Right cardiac atrium (tissue), 5 donors: ENCODE results near the gene METTL9. TPM values are rescaled to one million over a fixed set of nuclear protein-coding genes. Genes with fewer than 3 reads are reported as not detected.
"Not testable (repeated sequence)": the region's sequence is repeated elsewhere in the genome, so short reads cannot be mapped to it uniquely, and the experiment has no call there.

Experiments
- ATAC-seq, 2 donors: fragments of 200-7000 bp; cut with Tn5 transposase; one replicate each; pipeline versions ENCODE4 v1.8.0 to v1.9.1; 2020; ENCODE audit warnings: moderate library complexity in 2 of 2, mild to moderate bottlenecking in 1 of 2
- DNase-seq, 3 donors: peaks; one replicate each; pipeline ENCODE4 v3.0.0-alpha.2; 2020
- H3K27ac ChIP-seq: one replicate; pipeline ENCODE4 v1.5.1; 2013; ENCODE audit warnings: mild to moderate bottlenecking, low read length, control low read depth, moderate library complexity
- H3K27me3 ChIP-seq: one replicate; pipeline ENCODE4 v1.6.1; 2013; ENCODE audit not compliant: control insufficient read depth, insufficient read depth
- H3K4me1 ChIP-seq: one replicate; pipeline ENCODE4 v1.6.1; 2013; ENCODE audit warnings: low read length; ENCODE audit not compliant: control insufficient read depth, insufficient read depth
- H3K4me3 ChIP-seq: one replicate; pipeline ENCODE4 v1.5.1; 2013; ENCODE audit warnings: low read length, control low read depth
- H3K9me3 ChIP-seq: one replicate; pipeline ENCODE4 v1.6.1; 2013; ENCODE audit warnings: low read length; ENCODE audit not compliant: control insufficient read depth
- WGBS: extraction: QIAGEN DNeasy Blood & Tissue Kit; methylation state at CpG from one replicate; pipeline ENCODE4 v1.1.7; 2013; 5-methylcytosine and 5-hydroxymethylcytosine counted together
- intact Hi-C, 4 donors: fragments of 100-400 bp; cut with DNase I; formaldehyde crosslinking; loops; one replicate each; pipeline versions ENCODE4 v1.11.0 to v1.14.0; 2022 to 2023
- polyA plus RNA-seq: library from polyadenylated mRNA; stranded (reverse); fragments of 200-250 nt; gene quantifications from one replicate; pipeline ENCODE4 v1.2.3, GENCODE V29; 2013
- total RNA-seq, 4 donors: library from RNA; stranded (reverse); fragmentation: NEBNext Ultra II Directional; extraction: Animal tissue kit (Norgen Biotek cat#: 25700); gene quantifications; one replicate each; pipeline ENCODE4 v1.2.1, GENCODE V29; 2021
- donor health status: healthy with polysubstance abuse.
- donor health status: DM: no; HTN: yes; CAD: no.
- donor health status: DM: no; HTN: no; CAD: no.
- donor health status: DM: no; HTN: yes; CAD: no; lungs with severe emphysema.
- donor health status: DM: yes; HTN: yes; CAD: no.

Gene METTL9
- total and polyA plus RNA-seq, 5 donors, result 31.5 to 63.2 (median 59.5) TPM

DNA sequence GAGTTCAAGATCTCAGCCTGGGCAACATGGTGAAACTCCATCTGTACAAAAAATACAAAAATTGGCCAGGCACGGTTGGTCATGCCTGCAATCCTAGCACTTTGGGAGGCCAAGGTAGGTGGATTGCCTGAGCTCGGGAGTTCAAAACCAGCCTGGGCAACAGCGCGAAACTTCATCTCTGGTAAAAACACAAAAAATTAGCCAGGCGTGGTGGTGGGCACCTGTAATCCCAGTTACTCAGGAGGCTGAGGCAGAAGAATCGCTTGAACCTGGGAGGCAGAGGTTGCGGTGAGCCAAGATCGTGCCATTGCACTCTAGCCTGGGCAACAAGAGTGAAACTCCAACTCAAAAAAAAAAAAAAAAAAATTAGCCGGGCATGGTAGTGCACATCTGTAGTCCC lies 25.9 kb upstream of the METTL9 start:
- not testable (repeated sequence) for ATAC-seq, H3K27ac ChIP-seq, H3K27me3 ChIP-seq, H3K9me3 ChIP-seq, DNase-seq, H3K4me3 ChIP-seq, H3K4me1 ChIP-seq
- WGBS, result 96% methylated on average over 9 of the region's 9 CpGs
- intact Hi-C loops, result loop anchor here in 1 of 4 donors (2.0 kb wide), 1 partner anchor 1119 kb away; no protein-coding TSS in a partner anchor

DNA sequence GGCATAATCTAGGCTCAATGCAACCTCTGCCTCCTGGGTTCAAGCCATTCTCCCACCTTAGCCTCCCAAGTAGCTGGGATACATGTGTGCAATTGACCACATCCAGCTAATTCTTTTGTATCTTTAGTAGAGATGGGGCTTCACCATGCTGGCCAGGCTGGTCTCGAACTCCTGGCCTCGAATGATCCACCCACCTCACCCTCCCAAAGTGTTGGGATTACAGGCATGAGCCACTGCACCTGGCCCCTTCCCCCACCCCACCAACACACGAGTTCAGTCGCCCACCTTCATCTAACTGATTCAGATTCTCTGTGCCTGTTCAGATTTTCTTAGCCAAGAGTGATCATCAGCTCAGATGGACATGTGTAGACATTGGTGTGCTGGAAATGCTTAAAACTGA lies 25.0 kb upstream of the METTL9 start:
- DNase-seq (no peak), ATAC-seq (no peak)
- Histone ChIP-seq H3K4me3 (no peak overlapping the region), H3K27me3 (no peaks in the 10 kb centered on the region), H3K27ac (no peak overlapping the region), H3K4me1 (no peaks in the 10 kb centered on the region), H3K9me3 (no peaks in the 10 kb centered on the region)
- intact Hi-C loops, result no loop called here
- WGBS, result 75% methylated on average over 4 of the region's 4 CpGs

DNA sequence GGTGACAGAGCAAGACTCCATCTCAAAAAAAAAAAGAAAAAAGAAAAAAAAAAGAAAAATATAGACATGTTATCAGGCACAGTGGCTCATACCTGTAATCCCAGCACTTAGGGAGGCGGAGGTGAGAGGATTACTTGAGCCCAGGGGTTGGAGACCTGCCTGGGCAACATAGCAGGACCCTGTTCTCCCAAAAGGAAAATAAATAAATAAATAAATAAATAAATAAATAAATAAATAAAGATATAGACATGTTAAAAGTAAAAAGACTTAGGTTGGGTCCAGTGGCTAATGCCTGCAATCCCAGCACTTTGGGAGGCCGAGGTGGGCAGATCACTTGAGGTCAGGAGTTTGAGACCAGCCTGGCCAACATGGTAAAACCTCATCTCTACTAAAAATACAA lies 23.1 kb upstream of the METTL9 start:
- ATAC-seq, H3K4me1 ChIP-seq, H3K4me3 ChIP-seq, DNase-seq, H3K27ac ChIP-seq, intact Hi-C loops, H3K27me3 ChIP-seq, H3K9me3 ChIP-seq: not testable (repeated sequence)
- WGBS, result 94% methylated on average over 2 of the region's 2 CpGs

- ATAC-seq, H3K27me3 ChIP-seq, DNase-seq, H3K27ac ChIP-seq, H3K4me3 ChIP-seq, H3K9me3 ChIP-seq, H3K4me1 ChIP-seq, intact Hi-C loops: not testable (repeated sequence)
- 82% methylated on average over 2 of the region's 2 CpGs for WGBS
Observed at GRCh38 chr16:21577487-21577886, 21.9 kb upstream of the METTL9 start.

- DNase-seq, H3K27me3 ChIP-seq, ATAC-seq, H3K4me1 ChIP-seq, H3K9me3 ChIP-seq, intact Hi-C loops, H3K27ac ChIP-seq, H3K4me3 ChIP-seq: not testable (repeated sequence)
- 92% methylated on average over 5 of the region's 5 CpGs for WGBS
Observed at GRCh38 chr16:21578311-21578710, 21.1 kb upstream of the METTL9 start.

- WGBS, result 88% methylated on average over 6 of the region's 6 CpGs
- DNase-seq, H3K9me3 ChIP-seq, H3K4me1 ChIP-seq, H3K27ac ChIP-seq, H3K27me3 ChIP-seq, H3K4me3 ChIP-seq, ATAC-seq: not testable (repeated sequence)
- intact Hi-C loops, result loop anchor here in 2 of 4 donors (5.0 to 10.0 kb wide), 3 partner anchors 57 to 127 kb away; no protein-coding TSS in a partner anchor
Observed at GRCh38 chr16:21580131-21580530, 19.2 kb upstream of the METTL9 start.

DNA sequence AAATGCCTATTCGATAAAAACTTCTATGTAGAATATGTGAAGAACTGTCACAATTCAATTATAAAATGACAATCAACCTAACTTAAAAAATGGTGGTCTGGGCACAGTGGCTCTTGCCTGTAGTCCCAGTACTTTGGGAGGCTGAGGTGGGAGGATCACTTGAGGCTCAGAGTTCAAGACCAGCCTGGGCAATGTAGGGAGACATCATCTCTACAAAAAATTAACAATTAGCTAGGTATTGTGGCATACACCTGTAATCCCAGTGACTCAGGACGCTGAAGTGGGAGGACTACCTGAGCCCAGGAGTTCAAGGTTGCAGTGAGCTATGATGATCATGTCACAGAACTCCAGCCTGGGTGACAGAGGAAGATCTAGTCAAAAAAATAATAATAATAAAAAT lies 18.6 kb upstream of the METTL9 start:
- no peaks in the 10 kb centered on the region for H3K27me3 ChIP-seq
- no peak overlapping the region for H3K27ac ChIP-seq
- no peak for DNase-seq
- 81% methylated on average over 2 of the region's 2 CpGs for WGBS
- intact Hi-C loops, result loop anchor here in 2 of 4 donors (5.0 to 10.0 kb wide), 3 partner anchors 56 to 126 kb away; no protein-coding TSS in a partner anchor
- H3K4me3 ChIP-seq, result no peak overlapping the region
- no peak for ATAC-seq
- H3K4me1 ChIP-seq, result no peaks in the 10 kb centered on the region
- no peaks in the 10 kb centered on the region for H3K9me3 ChIP-seq

- DNase-seq (no peak), ATAC-seq (no peak)
- intact Hi-C loops, result loop anchor here (2.0 to 10.0 kb wide), 6 partner anchors 52 to 124 kb away; no protein-coding TSS in a partner anchor
- H3K27me3 ChIP-seq, result no peaks in the 10 kb centered on the region
- no peaks in the 10 kb centered on the region for H3K9me3 ChIP-seq
- H3K27ac ChIP-seq, result no peak overlapping the region
- H3K4me1 ChIP-seq, result no peaks in the 10 kb centered on the region
- no peak overlapping the region for H3K4me3 ChIP-seq
- WGBS, result 92% methylated on average over 8 of the region's 8 CpGs
Observed at GRCh38 chr16:21584817-21585216, 14.6 kb upstream of the METTL9 start.

DNA sequence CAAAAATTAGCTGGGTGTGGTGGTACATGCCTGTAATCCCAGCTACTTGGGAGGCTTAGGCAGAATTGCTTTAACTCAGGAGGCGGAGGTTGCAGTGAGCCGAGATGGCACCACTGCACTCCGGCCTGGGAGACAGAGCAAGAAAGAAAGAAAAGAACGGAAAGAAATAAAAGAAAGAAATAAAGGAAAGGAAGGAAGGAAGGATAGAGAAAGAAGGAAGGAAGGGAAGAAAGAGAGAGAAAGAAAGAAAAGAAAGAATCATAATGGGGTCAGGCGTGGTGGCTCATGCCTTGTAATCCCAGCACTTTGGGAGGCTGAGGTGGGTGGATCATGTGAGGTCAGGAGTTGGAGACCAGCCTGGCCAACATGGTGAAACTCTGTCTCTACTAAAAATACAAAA lies 10.8 kb upstream of the METTL9 start:
- DNase-seq, H3K4me3 ChIP-seq, H3K27me3 ChIP-seq, H3K4me1 ChIP-seq, H3K27ac ChIP-seq, H3K9me3 ChIP-seq, ATAC-seq: not testable (repeated sequence)
- 93% methylated on average over 5 of the region's 5 CpGs for WGBS
- intact Hi-C loops, result loop anchor here in 3 of 4 donors (5.0 to 10.0 kb wide), 4 partner anchors 54 to 119 kb away; no protein-coding TSS in a partner anchor

- H3K27ac ChIP-seq, result no peak overlapping the region
- no peak overlapping the region for H3K4me3 ChIP-seq
- ATAC-seq (no peak), DNase-seq (no peak)
- 84% methylated on average over 4 of the region's 4 CpGs for WGBS
- no peaks in the 10 kb centered on the region for H3K27me3 ChIP-seq
- H3K9me3 ChIP-seq, result no peaks in the 10 kb centered on the region
- intact Hi-C loops, result loop anchor here in 3 of 4 donors (5.0 to 10.0 kb wide), 4 partner anchors 53 to 118 kb away; no protein-coding TSS in a partner anchor
- H3K4me1 ChIP-seq, result no peaks in the 10 kb centered on the region
Observed at GRCh38 chr16:21589551-21589950, 9.8 kb upstream of the METTL9 start.

- no peak overlapping the region for H3K27ac ChIP-seq
- no peak overlapping the region for H3K4me3 ChIP-seq
- DNase-seq, result no peak
- no peak for ATAC-seq
- intact Hi-C loops, result no loop called here
- WGBS, result 77% methylated on average over 2 of the region's 2 CpGs
- no peaks in the 10 kb centered on the region for H3K4me1 ChIP-seq
- H3K27me3 ChIP-seq, result no peaks in the 10 kb centered on the region
- no peaks in the 10 kb centered on the region for H3K9me3 ChIP-seq
Observed at GRCh38 chr16:21590287-21590686, 9.1 kb upstream of the METTL9 start.

- Histone ChIP-seq H3K9me3 (no peaks in the 10 kb centered on the region), H3K27ac (no peak overlapping the region), H3K4me3 (no peak overlapping the region), H3K4me1 (no peaks in the 10 kb centered on the region), H3K27me3 (no peaks in the 10 kb centered on the region)
- DNase-seq (no peak), ATAC-seq (no peak)
- 62% methylated on average over 2 of the region's 2 CpGs for WGBS
- intact Hi-C loops, result no loop called here
Observed at GRCh38 chr16:21590796-21591195, 8.6 kb upstream of the METTL9 start.
